Astrocyte (in vitro differentiated cells and primary cell): ENCODE data around the gene DLL4. TPM values are rescaled to one million over a fixed set of nuclear protein-coding genes. Genes with fewer than 3 reads are reported as not detected.

Source experiments
- DNase-seq: peaks from one replicate; pipeline ENCODE4 v3.0.0-alpha.2; 2010; ENCODE audit warnings: low read depth
- FAIRE-seq: peaks from 2 replicates; lab custom pipeline; 2011; peaks lifted over from hg19 to GRCh38; lab: Jason Lieb, UNC
- H2AFZ ChIP-seq: 2 replicates; pipeline ENCODE4 v1.6.0; 2012; ENCODE audit warnings: low read depth, low read length, inconsistent platforms
- H3K27ac ChIP-seq: 2 replicates; pipeline ENCODE4 v1.5.1; 2011; ENCODE audit warnings: low read depth, low read length, inconsistent platforms
- H3K27me3 ChIP-seq: 2 replicates; pipeline ENCODE4 v1.6.0; 2011; ENCODE audit warnings: low read length, inconsistent platforms; ENCODE audit not compliant: insufficient read depth
- H3K36me3 ChIP-seq: 2 replicates; pipeline ENCODE4 v1.5.1; 2011; ENCODE audit warnings: low read length, inconsistent platforms; ENCODE audit not compliant: insufficient read depth
- H3K4me1 ChIP-seq: 2 replicates; pipeline ENCODE4 v1.5.1; 2011; ENCODE audit warnings: low read length, inconsistent platforms; ENCODE audit not compliant: insufficient read depth
- H3K4me2 ChIP-seq: 2 replicates; pipeline ENCODE4 v1.6.0; 2012; ENCODE audit warnings: low read length, inconsistent platforms
- H3K4me3 ChIP-seq: 2 replicates; pipeline ENCODE4 v1.5.1; 2011; ENCODE audit warnings: low read depth, mild to moderate bottlenecking, low read length, inconsistent platforms; ENCODE audit not compliant: insufficient read depth
- H3K79me2 ChIP-seq: 2 replicates; pipeline ENCODE4 v1.6.0; 2012; ENCODE audit warnings: mild to moderate bottlenecking, low read length, inconsistent platforms; ENCODE audit not compliant: insufficient read depth
- H3K9ac ChIP-seq: 2 replicates; pipeline ENCODE4 v1.6.0; 2012; ENCODE audit warnings: mild to moderate bottlenecking, low read length, inconsistent platforms
- H3K9me3 ChIP-seq: 2 replicates; pipeline ENCODE4 v1.5.1; 2012; ENCODE audit warnings: low read depth, mild to moderate bottlenecking, low read length, inconsistent platforms; ENCODE audit not compliant: insufficient read depth
- H4K20me1 ChIP-seq: 2 replicates; pipeline ENCODE4 v1.6.0; 2012; ENCODE audit warnings: low read length, inconsistent platforms; ENCODE audit not compliant: insufficient read depth
- H3K27ac Mint-ChIP-seq: one replicate; pipeline ENCODE4 v1.8.0; 2021; ENCODE audit warnings: mild to moderate bottlenecking, mixed read lengths; ENCODE audit not compliant: unreplicated experiment
- H3K27me3 Mint-ChIP-seq: one replicate; pipeline ENCODE4 v1.8.0; 2021; ENCODE audit warnings: low read depth, mixed read lengths; ENCODE audit not compliant: unreplicated experiment
- H3K36me3 Mint-ChIP-seq: one replicate; pipeline ENCODE4 v1.8.0; 2021; ENCODE audit warnings: low read depth, mixed read lengths; ENCODE audit not compliant: unreplicated experiment
- H3K4me1 Mint-ChIP-seq: one replicate; pipeline ENCODE4 v1.8.0; 2021; ENCODE audit warnings: low read depth, mixed read lengths; ENCODE audit not compliant: unreplicated experiment
- H3K4me3 Mint-ChIP-seq: one replicate; pipeline ENCODE4 v1.8.0; 2021; ENCODE audit warnings: mild to moderate bottlenecking, moderate library complexity, mixed read lengths; ENCODE audit not compliant: unreplicated experiment
- H3K9me3 Mint-ChIP-seq: one replicate; pipeline ENCODE4 v1.8.0; 2021; ENCODE audit warnings: mild to moderate bottlenecking, mixed read lengths; ENCODE audit not compliant: unreplicated experiment
- EZH2 ChIP-seq: IDR thresholded peaks from 2 replicates; pipeline ENCODE4 v1.6.1; 2012; ENCODE audit warnings: mild to moderate bottlenecking, low read length, inconsistent platforms; ENCODE audit not compliant: insufficient read depth
- total RNA-seq: library from RNA; stranded (reverse); gene quantifications from 2 replicates; pipeline ENCODE4 v1.2.1, GENCODE V29; 2021
- TF ChIP-seq, protein P1 (sequence below): IDR thresholded peaks from 2 replicates; pipeline ENCODE4 v1.5.1; 2011; ENCODE audit warnings: low read depth, mild to moderate bottlenecking, inconsistent platforms, low read length, moderate library complexity; ENCODE audit not compliant: insufficient read depth

Gene DLL4
- total RNA-seq, 1 donor from 2014 or later: 0.09 TPM

DNA sequence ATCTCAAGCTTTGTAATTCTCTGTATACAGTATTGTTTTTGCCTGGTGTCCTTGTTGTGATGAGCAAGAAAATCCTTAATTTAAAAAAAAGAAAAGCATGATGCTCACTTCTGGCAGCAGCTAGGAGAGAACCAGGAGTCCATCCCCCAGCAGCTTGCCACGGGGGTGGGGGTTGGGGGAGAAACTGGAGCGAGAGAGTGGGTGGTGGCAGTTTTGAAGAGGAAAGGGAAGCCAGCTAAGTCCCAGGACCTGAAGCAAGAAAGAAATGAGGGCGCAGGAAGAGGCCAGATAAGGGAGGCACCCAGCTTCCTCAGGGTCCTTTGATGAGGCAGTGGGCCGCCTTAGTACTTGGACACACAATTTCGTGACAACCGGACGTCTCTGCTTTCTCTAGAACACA is 47.7 kb downstream of the DLL4 start:
- Mint-ChIP-seq H3K27me3 (no peaks in the 10 kb centered on the region), H3K4me3 (no peak overlapping the region), H3K36me3 (peaks cover 25% of the 10 kb centered on the region), H3K4me1 (peaks cover 20% of the 10 kb centered on the region), H3K27ac (peak overlapping the region; percentile 53), H3K9me3 (no peaks in the 10 kb centered on the region)
- TF ChIP-seq, protein P1, sequence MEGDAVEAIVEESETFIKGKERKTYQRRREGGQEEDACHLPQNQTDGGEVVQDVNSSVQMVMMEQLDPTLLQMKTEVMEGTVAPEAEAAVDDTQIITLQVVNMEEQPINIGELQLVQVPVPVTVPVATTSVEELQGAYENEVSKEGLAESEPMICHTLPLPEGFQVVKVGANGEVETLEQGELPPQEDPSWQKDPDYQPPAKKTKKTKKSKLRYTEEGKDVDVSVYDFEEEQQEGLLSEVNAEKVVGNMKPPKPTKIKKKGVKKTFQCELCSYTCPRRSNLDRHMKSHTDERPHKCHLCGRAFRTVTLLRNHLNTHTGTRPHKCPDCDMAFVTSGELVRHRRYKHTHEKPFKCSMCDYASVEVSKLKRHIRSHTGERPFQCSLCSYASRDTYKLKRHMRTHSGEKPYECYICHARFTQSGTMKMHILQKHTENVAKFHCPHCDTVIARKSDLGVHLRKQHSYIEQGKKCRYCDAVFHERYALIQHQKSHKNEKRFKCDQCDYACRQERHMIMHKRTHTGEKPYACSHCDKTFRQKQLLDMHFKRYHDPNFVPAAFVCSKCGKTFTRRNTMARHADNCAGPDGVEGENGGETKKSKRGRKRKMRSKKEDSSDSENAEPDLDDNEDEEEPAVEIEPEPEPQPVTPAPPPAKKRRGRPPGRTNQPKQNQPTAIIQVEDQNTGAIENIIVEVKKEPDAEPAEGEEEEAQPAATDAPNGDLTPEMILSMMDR: no peak
- TF ChIP-seq EZH2: no peak
- DNase-seq (no peak), FAIRE-seq (no peak)
- Histone ChIP-seq H3K36me3 (peaks cover 41% of the 10 kb centered on the region), H3K4me2 (no peak overlapping the region), H4K20me1 (no peaks in the 10 kb centered on the region), H3K4me1 (no peaks in the 10 kb centered on the region), H3K27ac (no peak overlapping the region), H3K4me3 (no peak overlapping the region), H3K9ac (no peak overlapping the region), H2AFZ (no peak overlapping the region), H3K27me3 (no peaks in the 10 kb centered on the region), H3K9me3 (no peaks in the 10 kb centered on the region), H3K79me2 (no peaks in the 10 kb centered on the region)

DNA sequence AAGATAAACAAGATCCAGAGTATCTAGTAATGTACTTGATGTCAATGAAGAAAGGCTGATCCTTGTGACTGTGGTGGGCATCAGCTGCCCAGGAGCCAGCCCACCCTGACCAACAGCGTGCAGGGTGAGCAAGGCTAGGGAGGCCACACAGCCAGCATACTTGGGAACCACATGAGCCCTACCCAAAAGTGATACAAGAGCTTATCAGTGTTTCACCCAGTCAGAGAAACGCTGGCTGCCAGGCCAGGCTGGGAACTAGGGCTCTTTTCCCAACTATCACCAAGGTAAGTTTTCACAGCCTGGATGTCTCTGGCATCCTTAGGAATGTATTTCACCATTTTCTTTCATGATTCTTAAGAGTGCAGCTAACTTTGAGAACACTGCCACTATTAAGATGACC is 49.0 kb downstream of the DLL4 start:
- H3K4me1 Mint-ChIP-seq: peaks cover 33% of the 10 kb centered on the region
- H3K4me3 ChIP-seq: no peak overlapping the region

DNA sequence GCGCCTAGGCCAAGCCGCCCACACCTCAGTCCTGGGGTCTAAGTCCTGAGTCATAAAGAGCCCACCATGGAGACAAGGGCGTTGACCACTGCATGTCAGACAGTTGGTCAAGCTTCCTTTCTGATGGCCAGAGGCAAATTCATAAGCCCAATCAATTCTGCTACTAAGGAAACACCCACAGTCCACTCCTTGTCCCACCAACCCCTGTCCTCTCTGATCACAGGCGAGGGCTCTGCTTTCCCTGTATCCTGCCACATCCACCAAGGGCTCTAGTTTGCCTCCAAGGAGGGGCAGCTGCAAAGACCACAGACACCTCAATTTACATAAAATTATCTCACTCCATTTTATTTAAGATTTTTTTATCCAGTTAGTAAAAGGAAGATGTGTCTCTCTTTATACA is 49.4 kb downstream of the DLL4 start:
- DNase-seq (no peak), FAIRE-seq (no peak)
- Mint-ChIP-seq H3K27me3 (no peaks in the 10 kb centered on the region), H3K36me3 (peaks cover 28% of the 10 kb centered on the region), H3K27ac (no peak overlapping the region), H3K9me3 (no peaks in the 10 kb centered on the region), H3K4me3 (no peak overlapping the region), H3K4me1 (peaks cover 37% of the 10 kb centered on the region)
- H3K27me3 ChIP-seq: no peaks in the 10 kb centered on the region
- H3K36me3 ChIP-seq: peaks cover 44% of the 10 kb centered on the region
- H3K4me2 ChIP-seq: no peak overlapping the region
- H3K4me1 ChIP-seq: peaks cover 14% of the 10 kb centered on the region
- no peaks in the 10 kb centered on the region for H3K9me3 ChIP-seq
- H3K9ac ChIP-seq: no peak overlapping the region
- H3K27ac ChIP-seq: no peak overlapping the region
- H3K4me3 ChIP-seq: no peak overlapping the region
- TF ChIP-seq EZH2: no peak
- no peaks in the 10 kb centered on the region for H3K79me2 ChIP-seq
- no peak overlapping the region for H2AFZ ChIP-seq
- no peaks in the 10 kb centered on the region for H4K20me1 ChIP-seq

More for the DNA sequence above, 49.0 kb downstream of the DLL4 start:
- DNase-seq (no peak), FAIRE-seq (no peak)
- peaks cover 10% of the 10 kb centered on the region for H3K4me1 ChIP-seq
- no peak for TF ChIP-seq EZH2
- TF ChIP-seq, protein P1: no peak
- Mint-ChIP-seq H3K27ac (no peak overlapping the region), H3K36me3 (peaks cover 27% of the 10 kb centered on the region), H3K4me3 (no peak overlapping the region), H3K27me3 (no peaks in the 10 kb centered on the region), H3K9me3 (no peaks in the 10 kb centered on the region)
- H3K27me3 ChIP-seq: no peaks in the 10 kb centered on the region
- no peak overlapping the region for H2AFZ ChIP-seq
- no peaks in the 10 kb centered on the region for H3K79me2 ChIP-seq
- H3K36me3 ChIP-seq: peaks cover 43% of the 10 kb centered on the region
- H3K9me3 ChIP-seq: no peaks in the 10 kb centered on the region
- H3K9ac ChIP-seq: no peak overlapping the region
- H3K4me2 ChIP-seq: no peak overlapping the region
- H4K20me1 ChIP-seq: no peaks in the 10 kb centered on the region
- H3K27ac ChIP-seq: no peak overlapping the region
